K562 (cell line): Measurements from ENCODE around the gene PDE11A. TPM values are rescaled to one million over a fixed set of nuclear protein-coding genes. Genes with fewer than 3 reads are reported as not detected.

ENCODE experiments used
- ATAC-seq: fragments of 200-7000 bp; cut with Tn5 transposase; 3 replicates; pipeline ENCODE4 v1.9.1; 2020; ENCODE audit warnings: moderate library complexity
- BruUV-seq: library from RNA; stranded (reverse); fragments of 400-500 nt; replicated peaks from 2 replicates; lab custom pipeline; 2021; lab: Mats Ljungman, UMichigan
- CTCF ChIA-PET: fragments of 300-600 bp; formaldehyde crosslinking; extraction: SDS; loops from one replicate; lab custom pipeline; 2021; ENCODE audit warnings: low intra/inter-chr PET ratio; lab: Yijun Ruan, JAX
- POLR2A ChIA-PET: fragments of 300-600, 350-650 bp; sonication (Branson Sonifier 250); formaldehyde crosslinking; extraction: SDS; loops from one replicate; lab custom pipeline; 2021; ENCODE audit warnings: antibody characterized with exemption, inconsistent platforms; lab: Yijun Ruan, JAX
- DNase-seq, 4 experiments: peaks; one replicate each; pipeline versions ENCODE4 v3.0.0 to v3.0.0-alpha.2; 2011 to 2018; ENCODE audit warnings: low spot score in 3 of 4, mixed read lengths in 3 of 4; ENCODE audit errors: extremely low read depth in 1 of 4
- FAIRE-seq: peaks from 2 replicates; lab custom pipeline; 2011; peaks lifted over from hg19 to GRCh38; lab: Jason Lieb, UNC
- H2AFZ ChIP-seq: 2 replicates; pipeline ENCODE4 v1.6.0; 2011; ENCODE audit warnings: low read depth, low read length, control low read depth, inconsistent platforms
- H3K27ac ChIP-seq: fragments of 200-600 bp; 3 replicates; pipeline ENCODE4 v1.8.0; 2011; ENCODE audit warnings: low read depth, mild to moderate bottlenecking, control low read depth, inconsistent platforms, low read length, moderate library complexity, mixed read lengths; ENCODE audit errors: extremely low read depth
- H3K27me3 ChIP-seq, 2 experiments: fragments of 300-600 bp in 1 of 2; 2 replicates in 1 of 2; 3 replicates in 1 of 2; pipeline versions ENCODE4 v1.6.0 to v1.8.0; 2011; ENCODE audit warnings: inconsistent platforms in 2 of 2, low read length in 2 of 2, mild to moderate bottlenecking in 1 of 2, mixed read lengths in 1 of 2, moderate library complexity in 1 of 2; ENCODE audit not compliant: control insufficient read depth in 2 of 2, insufficient read depth in 2 of 2
- H3K36me3 ChIP-seq: fragments of 300-600 bp; 3 replicates; pipeline ENCODE4 v1.8.0; 2011; ENCODE audit warnings: mild to moderate bottlenecking, low read length, inconsistent platforms; ENCODE audit not compliant: control insufficient read depth, insufficient read depth
- H3K4me1 ChIP-seq, 2 experiments: fragments of 200-600 bp in 1 of 2; replicated peaks in 1 of 2; 2 replicates in 1 of 2; 3 replicates in 1 of 2; pipeline versions ENCODE4 v1.5.1 to v1.8.0; 2011; ENCODE audit warnings: inconsistent platforms in 2 of 2, low read length in 2 of 2, mild to moderate bottlenecking in 1 of 2, mixed read lengths in 1 of 2, moderate library complexity in 1 of 2; ENCODE audit not compliant: control insufficient read depth in 2 of 2, insufficient read depth in 2 of 2
- H3K4me2 ChIP-seq: 2 replicates; pipeline ENCODE4 v1.6.1; 2011; ENCODE audit warnings: low read length, control low read depth, inconsistent platforms, mixed read lengths; ENCODE audit not compliant: insufficient read depth
- H3K4me3 ChIP-seq: fragments of 200-600 bp; sonication (generic), shearing (Covaris generic); 2 replicates; pipeline ENCODE4 v1.5.1; 2016; ENCODE audit warnings: control low read depth, inconsistent platforms
- H3K79me2 ChIP-seq: fragments of 200-600 bp; 3 replicates; pipeline ENCODE4 v1.8.0; 2011; ENCODE audit warnings: low read length, inconsistent platforms; ENCODE audit not compliant: control insufficient read depth, insufficient read depth
- H3K9ac ChIP-seq, 2 experiments: 2 replicates each; pipeline versions ENCODE4 v1.6.0 to v1.6.1; 2011; ENCODE audit warnings: low read depth in 2 of 2, low read length in 2 of 2, control low read depth in 1 of 2, inconsistent platforms in 1 of 2, mild to moderate bottlenecking in 1 of 2, mixed read lengths in 1 of 2; ENCODE audit not compliant: insufficient read depth in 1 of 2
- H3K9me1 ChIP-seq: one replicate; pipeline ENCODE4 v1.6.0; 2011; ENCODE audit warnings: inconsistent platforms, mild to moderate bottlenecking, low read length, moderate library complexity; ENCODE audit not compliant: control insufficient read depth, insufficient read depth
- H3K9me3 ChIP-seq: replicated peaks from 2 replicates; pipeline ENCODE4 v1.5.1; 2011; ENCODE audit warnings: low read depth, low read length, inconsistent platforms; ENCODE audit not compliant: control insufficient read depth, insufficient read depth
- H4K20me1 ChIP-seq: replicated peaks from 2 replicates; pipeline ENCODE4 v1.6.1; 2011; ENCODE audit warnings: low read length, inconsistent platforms, mixed read lengths; ENCODE audit not compliant: control insufficient read depth, insufficient read depth
- ATF3 ChIP-seq, 2 experiments: fragments of 450-650 bp in 1 of 2; sonication (generic) in 1 of 2; formaldehyde crosslinking in 1 of 2; IDR thresholded peaks in 1 of 2; conservative IDR thresholded peaks in 1 of 2; 2 replicates each; pipeline versions ENCODE4 v1.6.1 to v1.8.1; 2016 to 2023; ENCODE audit warnings: mild to moderate bottlenecking in 2 of 2, moderate library complexity in 2 of 2, inconsistent platforms in 1 of 2, missing genetic modification reagents in 1 of 2
- BRD9 ChIP-seq: fragments of 450-650 bp; IDR thresholded peaks from 2 replicates; pipeline ENCODE4 v1.6.1; 2018; ENCODE audit warnings: low read depth; ENCODE audit not compliant: partially characterized antibody
- CTCF ChIP-seq, 3 experiments: IDR thresholded peaks in 2 of 3; conservative IDR thresholded peaks in 1 of 3; 2 replicates each; pipeline ENCODE4 v1.5.1; 2011 to 2012; ENCODE audit warnings: low read length in 3 of 3, mild to moderate bottlenecking in 3 of 3, control low read depth in 2 of 3, improper control_type of control experiment in 1 of 3, inconsistent platforms in 1 of 3, low read depth in 1 of 3, mixed read lengths in 1 of 3, moderate library complexity in 1 of 3; ENCODE audit not compliant: insufficient read depth in 2 of 3
- ETS1 ChIP-seq: conservative IDR thresholded peaks from 2 replicates; pipeline ENCODE4 v1.6.1; 2011; ENCODE audit warnings: low read depth, mild to moderate bottlenecking, low read length; ENCODE audit not compliant: control insufficient read depth
- MEIS2 ChIP-seq: fragments of 450-650 bp; IDR thresholded peaks from 2 replicates; pipeline ENCODE4 v1.6.1; 2014; ENCODE audit warnings: mild to moderate bottlenecking; ENCODE audit not compliant: partially characterized antibody
- MTA2 ChIP-seq: fragments of 450-650 bp; IDR thresholded peaks from 2 replicates; pipeline ENCODE4 v1.6.1; 2016; ENCODE audit warnings: low read depth
- NONO ChIP-seq, 2 experiments: fragments of 200-400 bp in 1 of 2; fragments of 450-650 bp in 1 of 2; formaldehyde crosslinking in 1 of 2; IDR thresholded peaks; 2 replicates each; pipeline ENCODE4 v1.6.1; 2017; ENCODE audit warnings: low read depth in 2 of 2, mild to moderate bottlenecking in 2 of 2, moderate library complexity in 2 of 2, low read length in 1 of 2
- ZFP36 ChIP-seq: fragments of 150-350 bp; IDR thresholded peaks from 2 replicates; pipeline ENCODE4 v1.6.1; 2018; ENCODE audit warnings: low read length, low read depth; ENCODE audit not compliant: partially characterized antibody
- in situ Hi-C: fragments of 300-500 bp; cut with MboI; formaldehyde crosslinking; loops from 4 replicates; pipeline ENCODE4 v1.15.0; 2018; ENCODE audit warnings: inconsistent platforms, mixed read lengths
- intact Hi-C: fragments of 100-400 bp; cut with micrococcal nuclease; formaldehyde crosslinking; loops from 2 replicates; pipeline ENCODE4 v1.14.2; 2022
- polyA plus RNA-seq, 8 experiments: library from polyadenylated mRNA; depleted of rRNA in 4 of 8; stranded (reverse) in 5 of 8; unstranded in 3 of 8; fragments of >200 nt; fragmentation: Nextera tagmentation in 2 of 8; fragmentation: Illumina TruSeq in 1 of 8; extraction: Ambion mirVana in 2 of 8; extraction: Trizol in 1 of 8; gene quantifications; 2 replicates each; pipeline versions ENCODE4 v1.2.1 to v1.2.3, GENCODE V29; 2011 to 2014; ENCODE audit warnings: inconsistent platforms in 1 of 8, missing spikeins in 1 of 8
- total RNA-seq, 7 experiments: library from RNA; depleted of rRNA in 6 of 7; stranded (reverse); fragments of >200 nt in 6 of 7; fragmentation: Illumina TruSeq in 2 of 7; extraction: Trizol in 2 of 7; gene quantifications; 2 replicates each; pipeline versions ENCODE4 v1.2.1 to v1.2.3, GENCODE V29; 2011 to 2021; ENCODE audit warnings: low replicate concordance in 1 of 7

Gene PDE11A
- total and polyA plus RNA-seq, 9 of the 15 experiments (the other 6 are each of a cell fraction or from before 2014, with no cell fraction given) = 3.2 to 22.1 (median 5.7) TPM

- Histone ChIP-seq H3K27ac (peak overlapping the region; percentile 13; the same call in 1 of the 3 replicates), H3K4me1 (peaks cover 7 to 25% of the 10 kb centered on the region in 2 experiments; a peak in 4 of 5 replicates), H3K4me2 (no peak overlapping the region), H2AFZ (no peak overlapping the region), H4K20me1 (no peaks in the 10 kb centered on the region), H3K9me3 (no peaks in the 10 kb centered on the region), H3K9ac (no peak overlapping the region), H3K79me2 (no peaks in the 10 kb centered on the region), H3K27me3 (no peaks in the 10 kb centered on the region), H3K4me3 (no peak overlapping the region), H3K9me1 (no peaks in the 10 kb centered on the region), H3K36me3 (no peaks in the 10 kb centered on the region)
- no TSS peak for BruUV-seq
- intact Hi-C loops = loop anchor here (5.0 kb wide), 1 partner anchor 57 kb away; no protein-coding TSS in a partner anchor
- POLR2A ChIA-PET = interaction anchor here (0.8 to 1.4 kb wide), 5 partner anchors 8 to 450 kb away, joined by 3 to 9 read pairs (median 4); no protein-coding TSS in a partner anchor
- in situ Hi-C loops = no loop called here
- no peak for DNase-seq
- no peak for ATAC-seq
- FAIRE-seq = no peak
- CTCF ChIA-PET = no interaction called here
- TF ChIP-seq NONO (IDR thresholded peaks at IDR 0.05; ENCODE audit: low read depth in 2 of 2, low read length in 1 of 2) (0 out of 4 replicates have a peak, but pooled peaks of 1 of the 2 experiments have one; percentile 6), ATF3 (IDR thresholded peaks at IDR 0.05) (no peak), ATF3 (CRISPR knock-in tag; conservative IDR thresholded peaks at IDR 0.05) (no peak), MEIS2 (no peak), MTA2 (no peak), ETS1 (no peak), CTCF (IDR thresholded peaks at IDR 0.05 in 2 of 3, conservative IDR thresholded peaks at IDR 0.05 in 1 of 3; ENCODE audit: insufficient read depth in 2 of 3, low read depth in 1 of 3, low read length in 3 of 3) (no peak), ZFP36 (peak; percentile 51), BRD9 (peak; percentile 12)
These were observed 378.2 kb downstream of the PDE11A start for GRCh38 chr2:177694348-177694747.
